Stimulated activated naive CD8-positive, alpha-beta T cell treated with anti-CD3 and anti-CD28 coated beads, Interleukin-15, Interleukin-2, amounts not matched to agents 100 ng/mL and 50 ng/mL, for 24 hours (primary cell): Measurements from ENCODE around the gene EMC1.

ENCODE experiments used
- H3K27ac Mint-ChIP-seq: one replicate; pipeline ENCODE4 v1.8.0; 2021; ENCODE audit warnings: mild to moderate bottlenecking, mixed read lengths
- H3K27me3 Mint-ChIP-seq: one replicate; pipeline ENCODE4 v1.8.0; 2021; ENCODE audit warnings: mixed read lengths
- H3K36me3 Mint-ChIP-seq: one replicate; pipeline ENCODE4 v1.8.0; 2021; ENCODE audit warnings: low read depth, mixed read lengths
- H3K4me1 Mint-ChIP-seq: one replicate; pipeline ENCODE4 v1.8.0; 2021; ENCODE audit warnings: low read depth, mixed read lengths
- H3K4me3 Mint-ChIP-seq: one replicate; pipeline ENCODE4 v1.8.0; 2021; ENCODE audit warnings: mild to moderate bottlenecking, mixed read lengths
- H3K9me3 Mint-ChIP-seq: one replicate; pipeline ENCODE4 v1.8.0; 2021; ENCODE audit warnings: mixed read lengths

Gene EMC1

GRCh38 chr1:19166066-19166465 is 85.3 kb downstream of the EMC1 start:
- H3K27me3 Mint-ChIP-seq, result no peaks in the 10 kb centered on the region
- H3K9me3 Mint-ChIP-seq, result no peaks in the 10 kb centered on the region
- H3K4me3 Mint-ChIP-seq, result no peak overlapping the region
- H3K4me1 Mint-ChIP-seq, result peaks cover 18% of the 10 kb centered on the region
- no peak overlapping the region for H3K27ac Mint-ChIP-seq
- peaks cover 94% of the 10 kb centered on the region for H3K36me3 Mint-ChIP-seq
